ENCODE measurements around the gene ENPP5. TPM values are rescaled to one million over a fixed set of nuclear protein-coding genes. Genes with fewer than 3 reads are reported as not detected.

The ENPP5 gene
- total RNA-seq, 4 donors from 2014 or later, result 0.73 to 8.1 TPM; not detected in 2

- intact Hi-C loops (cut with DNase I; ENCODE audit: low total_unique reads), result no loop called here
- Histone ChIP-seq H3K27me3 (no peaks in the 10 kb centered on the region), H3K9me3 (no peaks in the 10 kb centered on the region), H3K36me3 (no peaks in the 10 kb centered on the region), H3K4me3 (no peak overlapping the region), H3K4me1 (no peaks in the 10 kb centered on the region), H3K27ac (no peak overlapping the region)
- TF ChIP-seq POLR2A (IDR thresholded peaks at IDR 0.05) (no peak), CTCF (IDR thresholded peaks at IDR 0.05) (no peak)
- DNase-seq, result no peak
These were observed 37.5 kb upstream of the ENPP5 start for GRCh38 chr6:46208303-46208702.

GRCh38 chr6:46207174-46207573, 36.4 kb upstream of the ENPP5 start:
- TF ChIP-seq POLR2A (IDR thresholded peaks at IDR 0.05), result no peak
- no peak for TF ChIP-seq CTCF (IDR thresholded peaks at IDR 0.05)
- DNase-seq, result no peak
- no peaks in the 10 kb centered on the region for H3K27me3 ChIP-seq
- no peak overlapping the region for H3K27ac ChIP-seq
- H3K36me3 ChIP-seq, result no peaks in the 10 kb centered on the region
- intact Hi-C loops (cut with DNase I; ENCODE audit: low total_unique reads), result no loop called here
- H3K9me3 ChIP-seq, result no peaks in the 10 kb centered on the region
- H3K4me3 ChIP-seq, result no peak overlapping the region
- H3K4me1 ChIP-seq, result no peaks in the 10 kb centered on the region

GRCh38 chr6:46204880-46205650, 34.3 kb upstream of the ENPP5 start:
- intact Hi-C loops (cut with DNase I; ENCODE audit: low total_unique reads), result no loop called here
- no peaks in the 10 kb centered on the region for H3K36me3 ChIP-seq
- DNase-seq, result no peak
- H3K27ac ChIP-seq, result no peak overlapping the region
- H3K9me3 ChIP-seq, result no peaks in the 10 kb centered on the region
- no peaks in the 10 kb centered on the region for H3K4me1 ChIP-seq
- TF ChIP-seq POLR2A (IDR thresholded peaks at IDR 0.05), result no peak
- no peak for TF ChIP-seq CTCF (IDR thresholded peaks at IDR 0.05)
- no peaks in the 10 kb centered on the region for H3K27me3 ChIP-seq
- no peak overlapping the region for H3K4me3 ChIP-seq

GRCh38 chr6:46203391-46204177, 32.8 kb upstream of the ENPP5 start:
- DNase-seq, result no peak
- H3K4me1 ChIP-seq, result no peaks in the 10 kb centered on the region
- intact Hi-C loops (cut with DNase I; ENCODE audit: low total_unique reads), result no loop called here
- H3K9me3 ChIP-seq, result no peaks in the 10 kb centered on the region
- TF ChIP-seq POLR2A (IDR thresholded peaks at IDR 0.05) (no peak), CTCF (IDR thresholded peaks at IDR 0.05) (no peak)
- no peaks in the 10 kb centered on the region for H3K36me3 ChIP-seq
- H3K4me3 ChIP-seq, result no peak overlapping the region
- H3K27me3 ChIP-seq, result no peaks in the 10 kb centered on the region
- H3K27ac ChIP-seq, result no peak overlapping the region

GRCh38 chr6:46201702-46202101, 30.9 kb upstream of the ENPP5 start:
- no peak for TF ChIP-seq POLR2A (IDR thresholded peaks at IDR 0.05)
- no peak for TF ChIP-seq CTCF (IDR thresholded peaks at IDR 0.05)
- Histone ChIP-seq H3K27ac (no peak overlapping the region), H3K36me3 (no peaks in the 10 kb centered on the region), H3K9me3 (no peaks in the 10 kb centered on the region), H3K4me1 (no peaks in the 10 kb centered on the region), H3K27me3 (no peaks in the 10 kb centered on the region), H3K4me3 (no peak overlapping the region)
- DNase-seq, result no peak
- intact Hi-C loops (cut with DNase I; ENCODE audit: low total_unique reads), result no loop called here

Data from uterus (tissue), 4 donors.